Cardiac fibroblast (primary cell): ENCODE data around the gene RXRB.

Source experiments
- DNase-seq, 2 donors: peaks; one replicate each; pipeline versions ENCODE4 v3.0.0 to v3.0.0-alpha.2; 2010; ENCODE audit warnings: low read depth in 2 of 2
- H3K4me3 ChIP-seq, 2 donors: replicated peaks in 1 of 2; 1 replicate in 1 of 2; 2 replicates in 1 of 2; pipeline ENCODE4 v1.5.1; 2011; ENCODE audit warnings: low read depth in 2 of 2, low read length in 2 of 2, mild to moderate bottlenecking in 2 of 2, moderate library complexity in 1 of 2
- CTCF ChIP-seq: IDR thresholded peaks from one replicate; pipeline ENCODE4 v1.5.1; 2011; ENCODE audit warnings: low read depth, mild to moderate bottlenecking, low read length, inconsistent platforms

RXRB gene

GRCh38 chr6:33198159-33198852, 2.2 kb downstream of the RXRB start:
- no peak for DNase-seq
- H3K4me3 ChIP-seq = no peak overlapping the region
- no peak for TF ChIP-seq CTCF

GRCh38 chr6:33197431-33198048, 2.9 kb downstream of the RXRB start:
- peak; percentile 72 to 83 for DNase-seq
- H3K4me3 ChIP-seq = no peak overlapping the region
- TF ChIP-seq CTCF = peak; percentile 72

GRCh38 chr6:33195304-33196165, 4.9 kb downstream of the RXRB start:
- no peak overlapping the region for H3K4me3 ChIP-seq
- TF ChIP-seq CTCF = no peak
- no peak for DNase-seq

- DNase-seq = no peak
- TF ChIP-seq CTCF = no peak
- H3K4me3 ChIP-seq = no peak overlapping the region
These were observed 6.0 kb downstream of the RXRB start for GRCh38 chr6:33194431-33194979.

- DNase-seq = no peak
- no peak overlapping the region for H3K4me3 ChIP-seq
- no peak for TF ChIP-seq CTCF
These were observed 6.8 kb downstream of the RXRB start for GRCh38 chr6:33193619-33194018.

GRCh38 chr6:33192671-33193602, 7.5 kb downstream of the RXRB start:
- TF ChIP-seq CTCF = no peak
- no peak for DNase-seq
- peak overlapping the region in 1 of 2 donors; percentile 36 for H3K4me3 ChIP-seq
